ENCODE results near the gene MLYCD.

Gene MLYCD

GRCh38 chr16:83972256-83973008, 73.5 kb downstream of the MLYCD start:
- DNase-seq = no peak

- no peak for DNase-seq
These were observed 74.2 kb downstream of the MLYCD start for GRCh38 chr16:83973077-83973476.

DNA sequence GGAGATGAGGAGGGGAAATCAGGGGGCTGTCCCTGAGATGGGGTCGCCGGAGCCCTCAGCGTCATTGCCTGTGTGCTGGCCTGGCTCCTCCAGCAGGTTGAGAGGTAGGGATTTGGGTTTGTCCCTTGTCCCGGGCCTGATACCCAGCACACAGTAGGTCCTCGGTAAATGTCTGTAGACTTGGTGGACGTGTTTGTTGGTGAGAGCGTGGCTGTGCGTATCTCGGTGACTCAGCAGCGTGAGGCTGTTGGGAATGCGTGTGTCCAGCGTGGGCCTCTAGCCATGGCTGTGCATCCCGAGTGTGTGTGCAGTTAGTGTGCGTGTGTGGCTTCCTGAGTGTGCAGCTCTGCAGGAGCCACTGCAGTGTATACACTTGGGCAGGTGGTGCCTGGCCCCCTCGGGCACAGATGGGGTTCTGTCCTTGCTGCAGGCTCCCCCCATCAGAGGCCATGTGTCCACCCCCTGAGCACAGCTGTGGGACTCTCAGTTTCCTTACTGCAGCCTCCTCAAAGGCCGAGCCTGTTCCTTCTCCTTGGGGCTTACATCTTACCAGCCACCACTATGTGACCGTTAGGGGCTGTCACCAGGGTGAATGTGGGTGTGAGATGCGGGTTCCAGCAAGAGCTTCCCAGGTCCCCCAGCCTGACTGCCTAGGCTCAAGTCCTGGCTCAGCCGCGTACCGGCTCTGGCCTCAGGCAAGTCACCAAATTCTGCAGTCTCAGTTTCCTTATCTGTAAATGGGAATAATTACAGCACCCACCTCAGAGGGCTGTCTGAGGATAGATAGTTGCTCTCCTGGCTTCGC, 74.9 kb downstream of the MLYCD start:
- no peak for DNase-seq

DNA sequence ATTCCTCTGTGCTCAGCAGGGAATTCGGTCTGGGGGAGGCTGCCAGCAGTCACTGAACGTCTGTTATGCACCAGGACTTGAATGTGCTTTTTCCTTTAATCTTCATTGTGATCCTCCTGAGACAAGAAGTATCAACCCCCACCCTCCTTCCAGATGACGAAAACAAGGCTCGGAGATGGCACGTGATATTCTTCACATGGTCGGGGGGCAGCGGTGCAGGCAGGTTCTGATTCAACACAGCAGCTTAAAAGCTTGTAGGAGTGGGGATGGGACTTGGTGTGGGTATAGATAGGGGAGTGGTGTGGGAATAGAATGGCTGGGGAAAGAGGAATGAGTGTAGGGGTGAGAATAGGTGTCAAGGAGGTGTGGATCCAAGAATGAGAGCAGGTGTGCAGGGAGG, 75.6 kb downstream of the MLYCD start:
- DNase-seq = no peak

DNA sequence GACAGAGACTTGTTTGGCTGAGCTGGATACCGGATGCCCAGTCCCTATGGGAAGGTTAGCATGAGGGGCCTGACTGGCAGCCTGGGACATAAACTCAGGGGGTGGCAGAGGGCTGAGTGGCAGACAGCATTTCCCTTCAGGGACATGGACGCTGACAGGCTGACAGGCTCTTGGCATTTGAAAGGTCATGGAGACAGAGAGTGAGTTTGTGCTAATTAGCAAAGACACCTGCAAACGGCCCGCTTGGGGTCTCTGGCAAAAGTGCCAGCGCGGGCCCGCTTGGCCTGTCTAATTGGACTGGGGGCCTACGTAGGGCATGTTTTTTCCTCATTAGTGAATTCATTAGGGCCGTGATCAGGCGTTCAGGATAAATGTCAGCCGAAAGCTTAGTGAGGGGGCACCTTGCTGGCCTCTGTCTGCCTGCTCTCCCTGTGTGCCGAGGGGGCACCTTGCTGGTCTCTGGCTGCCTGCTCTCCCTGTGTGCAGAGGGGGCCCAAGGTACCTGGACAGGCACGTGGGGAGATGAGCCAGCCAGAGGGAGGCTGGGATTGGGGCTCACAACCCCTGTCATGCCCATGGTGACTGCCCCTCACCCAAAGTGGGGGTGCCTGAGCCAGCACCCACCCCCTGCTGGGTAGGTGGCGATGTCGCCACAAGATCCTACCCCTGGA, 76.8 kb downstream of the MLYCD start:
- DNase-seq = no peak

Measured in NCI-H526 (cell line).